Aorta (tissue), 5 donors: Measurements from ENCODE around the gene STK10. TPM values are rescaled to one million over a fixed set of nuclear protein-coding genes. Genes with fewer than 3 reads are reported as not detected.
"Not testable (repeated sequence)": the region's sequence is repeated elsewhere in the genome, so short reads cannot be mapped to it uniquely, and the experiment has no call there.

Source experiments
- ATAC-seq: fragments of 200-7000 bp; cut with Tn5 transposase; one replicate; pipeline ENCODE4 v1.9.1; 2022; ENCODE audit warnings: moderate library complexity; ENCODE audit not compliant: low FRiP score
- DNase-seq, 2 donors: peaks; one replicate each; pipeline ENCODE4 v3.0.0-alpha.2; 2020
- H3K27ac ChIP-seq, 2 donors: one replicate each; pipeline ENCODE4 v1.5.1; 2013; ENCODE audit warnings: low read length in 2 of 2, mild to moderate bottlenecking in 2 of 2, moderate library complexity in 2 of 2, control low read depth in 1 of 2, inconsistent platforms in 1 of 2, low read depth in 1 of 2
- H3K27me3 ChIP-seq, 2 donors: one replicate each; pipeline ENCODE4 v1.6.1; 2013; ENCODE audit warnings: control low read depth in 1 of 2, low read length in 1 of 2, mild to moderate bottlenecking in 1 of 2, moderate library complexity in 1 of 2; ENCODE audit not compliant: insufficient read depth in 2 of 2, control insufficient read depth in 1 of 2
- H3K36me3 ChIP-seq, 2 donors: one replicate each; pipeline ENCODE4 v1.6.1; 2013; ENCODE audit warnings: control low read depth in 1 of 2, low read length in 1 of 2, mild to moderate bottlenecking in 1 of 2; ENCODE audit not compliant: insufficient read depth in 2 of 2, control insufficient read depth in 1 of 2
- H3K4me1 ChIP-seq, 2 donors: one replicate each; pipeline ENCODE4 v1.6.1; 2013; ENCODE audit warnings: low read length in 2 of 2, control low read depth in 1 of 2, mild to moderate bottlenecking in 1 of 2, moderate library complexity in 1 of 2; ENCODE audit not compliant: insufficient read depth in 2 of 2, control insufficient read depth in 1 of 2
- H3K4me3 ChIP-seq, 2 donors: one replicate each; pipeline ENCODE4 v1.5.1; 2013; ENCODE audit warnings: low read length in 2 of 2, control low read depth in 1 of 2, mild to moderate bottlenecking in 1 of 2
- H3K9me3 ChIP-seq: one replicate; pipeline ENCODE4 v1.6.1; 2013; ENCODE audit warnings: mild to moderate bottlenecking, low read length; ENCODE audit not compliant: control insufficient read depth
- WGBS, 2 donors: extraction: QIAGEN DNeasy Blood & Tissue Kit; methylation state at CpG; one replicate each; pipeline ENCODE4 v1.1.7; 2013; 5-methylcytosine and 5-hydroxymethylcytosine counted together
- intact Hi-C, 2 donors: fragments of 100-400 bp; cut with DNase I; formaldehyde crosslinking; loops; one replicate each; pipeline versions ENCODE4 v1.14.2 to v1.15.0; 2022
- polyA plus RNA-seq, 2 donors: library from polyadenylated mRNA; stranded (reverse); fragments of 200-250 nt; gene quantifications; one replicate each; pipeline ENCODE4 v1.2.3, GENCODE V29; 2013
- total RNA-seq, 2 donors: library from RNA; stranded (reverse); fragmentation: NEBNext Ultra II Directional; extraction: Animal tissue kit (Norgen Biotek cat#: 25700); gene quantifications; one replicate each; pipeline ENCODE4 v1.2.1, GENCODE V29; 2021
- donor health status: healthy with polysubstance abuse.
- donor health status: Bipolar disorder and iron deficiency.
- donor health status: DM: no; HTN: no; CAD: no.
- donor health status: DM: no; HTN: no; CAD: no.
- donor health status: DM: yes; HTN: yes; CAD: no.

Gene STK10
- total and polyA plus RNA-seq, 4 donors = 4.1 to 67.7 (median 18.8) TPM

- DNase-seq (no peak), ATAC-seq (peak; percentile 21)
- Histone ChIP-seq H3K9me3 (no peaks in the 10 kb centered on the region), H3K27me3 (no peaks in the 10 kb centered on the region), H3K36me3 (no peaks in the 10 kb centered on the region), H3K27ac (no peak overlapping the region), H3K4me3 (no peak overlapping the region), H3K4me1 (no peaks in the 10 kb centered on the region)
- intact Hi-C loops = no loop called here
- WGBS, 2 donors = 85 to 88% methylated on average over 13 of the region's 13 CpGs
These were observed 23.2 kb downstream of the STK10 start for GRCh38 chr5:172164769-172165212.

GRCh38 chr5:172163346-172163745 is 24.7 kb downstream of the STK10 start:
- Histone ChIP-seq H3K4me1 (no peaks in the 10 kb centered on the region), H3K4me3 (no peak overlapping the region), H3K9me3 (no peaks in the 10 kb centered on the region), H3K27ac (no peak overlapping the region), H3K36me3 (no peaks in the 10 kb centered on the region), H3K27me3 (no peaks in the 10 kb centered on the region)
- DNase-seq (no peak), ATAC-seq (no peak)
- intact Hi-C loops = no loop called here
- WGBS, 2 donors = 23 to 27% methylated on average over 4 of the region's 4 CpGs

GRCh38 chr5:172162987-172163343 is 25.1 kb downstream of the STK10 start:
- no peak for ATAC-seq
- H3K27me3 ChIP-seq = no peaks in the 10 kb centered on the region
- H3K4me1 ChIP-seq = no peaks in the 10 kb centered on the region
- no peak overlapping the region for H3K4me3 ChIP-seq
- no peak for DNase-seq
- H3K27ac ChIP-seq = no peak overlapping the region
- intact Hi-C loops = no loop called here
- WGBS, 2 donors = 63 to 65% methylated on average over 5 of the region's 5 CpGs
- no peaks in the 10 kb centered on the region for H3K9me3 ChIP-seq
- no peaks in the 10 kb centered on the region for H3K36me3 ChIP-seq

GRCh38 chr5:172162323-172162986 is 25.6 kb downstream of the STK10 start:
- DNase-seq = no peak
- Histone ChIP-seq H3K27me3 (no peaks in the 10 kb centered on the region), H3K4me3 (no peak overlapping the region), H3K9me3 (no peaks in the 10 kb centered on the region), H3K27ac (no peak overlapping the region), H3K36me3 (no peaks in the 10 kb centered on the region), H3K4me1 (no peaks in the 10 kb centered on the region)
- intact Hi-C loops = no loop called here
- no peak for ATAC-seq
- WGBS, 2 donors = 93 to 94% methylated on average over 5 of the region's 5 CpGs

- no peaks in the 10 kb centered on the region for H3K4me1 ChIP-seq
- no peak for ATAC-seq
These were observed 27.5 kb downstream of the STK10 start for GRCh38 chr5:172160506-172160905.

GRCh38 chr5:172159016-172159415 is 29.0 kb downstream of the STK10 start:
- 93 to 94% methylated on average over 8 of the region's 8 CpGs for WGBS, 2 donors

More at GRCh38 chr5:172160506-172160905, 27.5 kb downstream of the STK10 start:
- DNase-seq = no peak
- peaks cover 0 to 2% of the 10 kb centered on the region in 2 donors for H3K36me3 ChIP-seq
- no peak overlapping the region for H3K4me3 ChIP-seq
- no peaks in the 10 kb centered on the region for H3K9me3 ChIP-seq
- H3K27me3 ChIP-seq = no peaks in the 10 kb centered on the region
- H3K27ac ChIP-seq = no peak overlapping the region
- 87 to 90% methylated on average over 9 of the region's 9 CpGs for WGBS, 2 donors
- intact Hi-C loops = no loop called here

GRCh38 chr5:172156541-172156994 is 31.5 kb downstream of the STK10 start:
- DNase-seq (no peak), ATAC-seq (no peak)
- Histone ChIP-seq H3K27me3 (no peaks in the 10 kb centered on the region), H3K36me3 (peaks cover 0 to 3% of the 10 kb centered on the region in 2 donors), H3K4me1 (no peaks in the 10 kb centered on the region), H3K9me3 (no peaks in the 10 kb centered on the region), H3K4me3 (no peak overlapping the region), H3K27ac (no peak overlapping the region)
- 94 to 95% methylated on average over 13 of the region's 13 CpGs for WGBS, 2 donors
- intact Hi-C loops = no loop called here

More at GRCh38 chr5:172159016-172159415, 29.0 kb downstream of the STK10 start:
- no peak for ATAC-seq
- Histone ChIP-seq H3K27me3 (no peaks in the 10 kb centered on the region), H3K4me1 (no peaks in the 10 kb centered on the region), H3K4me3 (no peak overlapping the region), H3K36me3 (peaks cover 0 to 2% of the 10 kb centered on the region in 2 donors), H3K27ac (no peak overlapping the region), H3K9me3 (no peaks in the 10 kb centered on the region)
- no peak for DNase-seq
- intact Hi-C loops = no loop called here

- H3K4me3 ChIP-seq, intact Hi-C loops, H3K9me3 ChIP-seq, ATAC-seq, H3K36me3 ChIP-seq, DNase-seq, H3K4me1 ChIP-seq, H3K27me3 ChIP-seq, H3K27ac ChIP-seq: not testable (repeated sequence)
- WGBS, 2 donors = 94 to 97% methylated on average over 9 of the region's 9 CpGs
These were observed 32.9 kb downstream of the STK10 start for GRCh38 chr5:172155101-172155500.

- Histone ChIP-seq H3K27ac (no peak overlapping the region), H3K4me1 (no peaks in the 10 kb centered on the region), H3K27me3 (no peaks in the 10 kb centered on the region), H3K36me3 (peaks cover 0 to 3% of the 10 kb centered on the region in 2 donors), H3K9me3 (no peaks in the 10 kb centered on the region), H3K4me3 (no peak overlapping the region)
- WGBS, 2 donors = 91 to 94% methylated on average over 3 of the region's 3 CpGs
- ATAC-seq = no peak
- DNase-seq = no peak
- intact Hi-C loops = no loop called here
These were observed 34.3 kb downstream of the STK10 start for GRCh38 chr5:172153695-172154094.
